GM21526 (cell line): ENCODE measurements around the gene PERCC1.

Source experiments
- ATAC-seq: cut with Tn5 transposase; IDR thresholded peaks from one replicate; pipeline ENCODE4 v1.9.1; 2021; ENCODE audit warnings: moderate library complexity; ENCODE audit not compliant: unreplicated experiment, low FRiP score

Gene PERCC1

GRCh38 chr16:1448536-1449116, 17.7 kb downstream of the PERCC1 start:
- ATAC-seq = no peak

- ATAC-seq = no peak
Measured at GRCh38 chr16:1449201-1449788, 18.4 kb downstream of the PERCC1 start.

GRCh38 chr16:1450218-1450617, 19.3 kb downstream of the PERCC1 start:
- ATAC-seq = no peak

- ATAC-seq = no peak
Measured at GRCh38 chr16:1450841-1451240, 20.0 kb downstream of the PERCC1 start.

GRCh38 chr16:1451702-1452392, 21.0 kb downstream of the PERCC1 start:
- ATAC-seq = no peak

- ATAC-seq = no peak
Measured at GRCh38 chr16:1452530-1452929, 21.7 kb downstream of the PERCC1 start.

- no peak for ATAC-seq
Measured at GRCh38 chr16:1453316-1453715, 22.4 kb downstream of the PERCC1 start.

GRCh38 chr16:1454561-1454960, 23.7 kb downstream of the PERCC1 start:
- ATAC-seq = no peak

GRCh38 chr16:1455190-1456171, 24.6 kb downstream of the PERCC1 start:
- no peak for ATAC-seq

GRCh38 chr16:1456951-1457350, 26.1 kb downstream of the PERCC1 start:
- ATAC-seq = no peak

- no peak for ATAC-seq
Measured at GRCh38 chr16:1457489-1458245, 26.8 kb downstream of the PERCC1 start.

- no peak for ATAC-seq
Measured at GRCh38 chr16:1458336-1458976, 27.6 kb downstream of the PERCC1 start.

- ATAC-seq = no peak
Measured at GRCh38 chr16:1458977-1459341, 28.1 kb downstream of the PERCC1 start.

GRCh38 chr16:1459967-1460366, 29.1 kb downstream of the PERCC1 start:
- no peak for ATAC-seq

- ATAC-seq = no peak
Measured at GRCh38 chr16:1460602-1461138, 29.8 kb downstream of the PERCC1 start.

GRCh38 chr16:1461146-1461545, 30.3 kb downstream of the PERCC1 start:
- no peak for ATAC-seq

GRCh38 chr16:1464196-1464893, 33.5 kb downstream of the PERCC1 start:
- no peak for ATAC-seq

GRCh38 chr16:1464894-1465566, 34.2 kb downstream of the PERCC1 start:
- ATAC-seq = no peak
